ENCODE data around the gene FBXW11. TPM values are rescaled to one million over a fixed set of nuclear protein-coding genes. Genes with fewer than 3 reads are reported as not detected.
A peak's percentile ranks its signal among the peaks of the same experiment; 100 is the strongest.

The FBXW11 gene
- total and polyA plus RNA-seq, 2 experiments from 2014 or later = 59.0 to 98.0 TPM

DNA sequence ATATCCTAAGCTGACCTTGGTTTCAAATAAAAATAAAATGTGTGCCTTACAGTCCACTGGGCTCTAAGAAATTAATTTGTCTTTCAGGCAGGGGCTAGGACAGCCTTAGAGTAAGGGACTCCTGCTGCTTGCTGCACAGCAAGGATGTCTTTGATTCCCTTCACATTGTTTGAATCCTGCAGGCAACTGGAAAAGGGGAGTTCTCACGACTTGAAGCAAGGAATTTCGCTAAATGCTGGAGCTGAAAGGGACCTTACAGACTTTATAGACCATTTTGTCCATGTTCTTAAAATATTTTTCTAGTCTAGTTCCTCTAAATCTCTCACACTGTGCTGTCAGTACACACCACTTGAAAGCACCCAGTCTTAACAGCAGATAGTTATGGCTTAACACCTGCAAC, 35.6 kb downstream of the FBXW11 start:
- H3K4me1 ChIP-seq (ENCODE audit: low read depth) = peaks cover 23% of the 10 kb centered on the region
- TF ChIP-seq CTCF (IDR thresholded peaks at IDR 0.05; ENCODE audit: low read depth, low read length) = no peak
- no peak for DNase-seq (ENCODE audit: low read depth in 1 of 2, low spot score in 1 of 2)
- no peak overlapping the region for H3K27ac ChIP-seq
- no peaks in the 10 kb centered on the region for H3K9me3 ChIP-seq (ENCODE audit: low read depth)
- H3K27me3 ChIP-seq = no peaks in the 10 kb centered on the region
- no peaks in the 10 kb centered on the region for H3K36me3 ChIP-seq
- H3K4me3 ChIP-seq = no peak overlapping the region

GRCh38 chr5:171969288-171969880, 37.1 kb downstream of the FBXW11 start:
- DNase-seq (ENCODE audit: low read depth in 1 of 2, low spot score in 1 of 2) = no peak
- H3K36me3 ChIP-seq = no peaks in the 10 kb centered on the region
- no peaks in the 10 kb centered on the region for H3K27me3 ChIP-seq
- no peak for TF ChIP-seq CTCF (IDR thresholded peaks at IDR 0.05; ENCODE audit: low read depth, low read length)
- H3K9me3 ChIP-seq (ENCODE audit: low read depth) = no peaks in the 10 kb centered on the region
- H3K4me3 ChIP-seq = no peak overlapping the region
- H3K4me1 ChIP-seq (ENCODE audit: low read depth) = peaks cover 17% of the 10 kb centered on the region
- H3K27ac ChIP-seq = no peak overlapping the region

GRCh38 chr5:171968531-171968930, 37.9 kb downstream of the FBXW11 start:
- no peak for DNase-seq (ENCODE audit: low read depth in 1 of 2, low spot score in 1 of 2)
- H3K27me3 ChIP-seq = no peaks in the 10 kb centered on the region
- H3K4me3 ChIP-seq = no peak overlapping the region
- H3K27ac ChIP-seq = no peak overlapping the region
- no peaks in the 10 kb centered on the region for H3K9me3 ChIP-seq (ENCODE audit: low read depth)
- H3K4me1 ChIP-seq (ENCODE audit: low read depth) = peaks cover 17% of the 10 kb centered on the region
- no peaks in the 10 kb centered on the region for H3K36me3 ChIP-seq
- TF ChIP-seq CTCF (IDR thresholded peaks at IDR 0.05; ENCODE audit: low read depth, low read length) = no peak

DNA sequence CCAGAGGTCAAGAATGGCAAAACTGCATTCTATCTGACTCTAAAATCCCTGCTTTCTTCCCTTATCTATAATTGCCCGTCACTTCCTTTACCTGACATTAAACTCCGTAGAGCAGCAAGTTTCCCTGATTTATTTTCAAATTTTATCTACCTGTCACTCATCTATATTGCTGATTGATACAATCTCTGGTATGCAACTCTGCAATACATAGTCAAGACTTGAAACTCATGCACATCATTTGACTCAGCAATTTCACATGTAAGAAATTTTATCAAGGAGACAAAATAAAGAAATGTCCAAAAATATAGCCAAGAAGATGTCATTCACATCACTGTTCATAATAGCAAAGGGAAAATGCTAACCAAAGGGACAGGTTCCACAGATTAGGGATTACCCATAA, 39.5 kb downstream of the FBXW11 start:
- Histone ChIP-seq H3K36me3 (no peaks in the 10 kb centered on the region), H3K27me3 (no peaks in the 10 kb centered on the region), H3K4me3 (no peak overlapping the region), H3K27ac (peak overlapping the region; percentile 55), H3K9me3 (ENCODE audit: low read depth) (no peaks in the 10 kb centered on the region), H3K4me1 (ENCODE audit: low read depth) (peaks cover 17% of the 10 kb centered on the region)
- TF ChIP-seq CTCF (IDR thresholded peaks at IDR 0.05; ENCODE audit: low read depth, low read length) = no peak
- no peak for DNase-seq (ENCODE audit: low read depth in 1 of 2, low spot score in 1 of 2)

GRCh38 chr5:171966270-171966669, 40.2 kb downstream of the FBXW11 start:
- Histone ChIP-seq H3K27ac (peak overlapping the region; percentile 55), H3K27me3 (no peaks in the 10 kb centered on the region), H3K36me3 (no peaks in the 10 kb centered on the region), H3K4me1 (ENCODE audit: low read depth) (peaks cover 18% of the 10 kb centered on the region), H3K4me3 (no peak overlapping the region), H3K9me3 (ENCODE audit: low read depth) (no peaks in the 10 kb centered on the region)
- TF ChIP-seq CTCF (IDR thresholded peaks at IDR 0.05; ENCODE audit: low read depth, low read length) = no peak
- DNase-seq (ENCODE audit: low read depth in 1 of 2, low spot score in 1 of 2) = no peak
